GM23248 (cell line): ENCODE data around the gene USP9X. TPM values are rescaled to one million over a fixed set of nuclear protein-coding genes. Genes with fewer than 3 reads are reported as not detected.

Experiments used
- DNase-seq: peaks from one replicate; pipeline ENCODE4 v3.0.0-alpha.2; 2015
- H2AFZ ChIP-seq: fragments of 200-600 bp; sonication (generic); 2 replicates; pipeline ENCODE4 v1.6.1; 2016; ENCODE audit warnings: antibody characterized with exemption
- H3F3A ChIP-seq: fragments of 200-600 bp; sonication (generic); 2 replicates; pipeline ENCODE4 v1.6.1; 2016; ENCODE audit warnings: mild to moderate bottlenecking, antibody characterized with exemption, mixed run types; ENCODE audit not compliant: insufficient read depth
- H3K27ac ChIP-seq: fragments of 200-600 bp; sonication (generic); 2 replicates; pipeline ENCODE4 v1.5.1; 2016; ENCODE audit warnings: mild to moderate bottlenecking
- H3K27me3 ChIP-seq: fragments of 200-600 bp; sonication (generic); replicated peaks from 2 replicates; pipeline ENCODE4 v1.6.1; 2016; ENCODE audit warnings: mild to moderate bottlenecking; ENCODE audit not compliant: insufficient read depth
- H3K36me3 ChIP-seq: fragments of 200-600 bp; sonication (generic); 2 replicates; pipeline ENCODE4 v1.6.1; 2016; ENCODE audit warnings: low read depth, mild to moderate bottlenecking
- H3K4me1 ChIP-seq: fragments of 200-600 bp; sonication (generic); 2 replicates; pipeline ENCODE4 v1.6.1; 2016; ENCODE audit warnings: mild to moderate bottlenecking; ENCODE audit not compliant: insufficient read depth
- H3K4me2 ChIP-seq: fragments of 200-600 bp; sonication (generic); one replicate; pipeline ENCODE4 v1.6.1; 2016; ENCODE audit warnings: mild to moderate bottlenecking; ENCODE audit not compliant: unreplicated experiment
- H3K4me3 ChIP-seq: fragments of 200-600 bp; sonication (generic); 2 replicates; pipeline ENCODE4 v1.5.1; 2016; ENCODE audit warnings: mild to moderate bottlenecking
- H3K79me2 ChIP-seq: fragments of 200-600 bp; sonication (generic); 2 replicates; pipeline ENCODE4 v1.6.1; 2016; ENCODE audit warnings: mild to moderate bottlenecking; ENCODE audit not compliant: insufficient read depth
- H3K9ac ChIP-seq: fragments of 200-600 bp; sonication (generic); 2 replicates; pipeline ENCODE4 v1.6.1; 2016; ENCODE audit warnings: mild to moderate bottlenecking
- H3K9me2 ChIP-seq: fragments of 200-600 bp; sonication (generic); 2 replicates; pipeline ENCODE4 v1.6.1; 2016; ENCODE audit warnings: mixed run types, mild to moderate bottlenecking, moderate library complexity; ENCODE audit not compliant: insufficient read depth
- H3K9me3 ChIP-seq: fragments of 200-600 bp; sonication (generic); one replicate; pipeline ENCODE4 v1.6.1; 2017; ENCODE audit warnings: low read depth
- H4K20me1 ChIP-seq: fragments of 200-600 bp; sonication (generic); 2 replicates; pipeline ENCODE4 v1.6.0; 2016; ENCODE audit not compliant: insufficient read depth
- EZH2 ChIP-seq: fragments of 200-600 bp; sonication (generic); IDR thresholded peaks from 2 replicates; pipeline ENCODE4 v1.6.1; 2018; ENCODE audit warnings: antibody characterized with exemption, mild to moderate bottlenecking; ENCODE audit not compliant: insufficient read depth, poor library complexity, severe bottlenecking
- EZH2phosphoT487 ChIP-seq: fragments of 200-600 bp; sonication (generic); IDR thresholded peaks from 2 replicates; pipeline ENCODE4 v1.6.1; 2018; ENCODE audit warnings: antibody characterized with exemption, moderate library complexity, mild to moderate bottlenecking, low read depth; ENCODE audit not compliant: insufficient read depth
- WGBS, 2 experiments: methylation state at CpG; one replicate each; pipeline ENCODE4 v1.1.6; 2015 to 2017; ENCODE audit warnings: low lambda C conversion rate in 2 of 2, low coverage in 1 of 2; ENCODE audit errors: missing lambda C conversion rate in 2 of 2; 5-methylcytosine and 5-hydroxymethylcytosine counted together
- in situ Hi-C: fragments of 300-500 bp; cut with MboI; formaldehyde crosslinking; loops from 2 replicates; pipeline ENCODE4 v1.15.0; 2020
- polyA plus RNA-seq: library from polyadenylated mRNA; unstranded; fragments of >200 nt; fragmentation: Nextera tagmentation; extraction: Ambion mirVana; gene quantifications from 2 replicates; pipeline ENCODE4 v1.2.1, GENCODE V29; 2016
- total RNA-seq: library from RNA; depleted of rRNA; stranded (reverse); fragments of >200 nt; shearing (Covaris generic); gene quantifications from 2 replicates; pipeline ENCODE4 v1.2.3, GENCODE V29; 2014

Gene USP9X
- total and polyA plus RNA-seq, 2 experiments from 2014 or later = 23.9 to 72.3 TPM

- no peaks in the 10 kb centered on the region for H3K9me2 ChIP-seq
- H3K4me2 ChIP-seq = no peak overlapping the region
- no peak overlapping the region for H3K9ac ChIP-seq
- no peaks in the 10 kb centered on the region for H3K36me3 ChIP-seq
- peaks cover 16% of the 10 kb centered on the region for H4K20me1 ChIP-seq
- H3K4me3 ChIP-seq = no peak overlapping the region
- TF ChIP-seq EZH2phosphoT487 (no peak), EZH2 (no peak)
- H2AFZ ChIP-seq = no peak overlapping the region
- in situ Hi-C loops = loop anchor here (25.0 kb wide), 2 partner anchors 181 to 431 kb away; no protein-coding TSS in a partner anchor
- H3K27ac ChIP-seq = no peak overlapping the region
- H3K9me3 ChIP-seq = no peaks in the 10 kb centered on the region
- no peaks in the 10 kb centered on the region for H3K27me3 ChIP-seq
- no peak for DNase-seq
- peaks cover 21% of the 10 kb centered on the region for H3K4me1 ChIP-seq
- H3F3A ChIP-seq = 0 out of 2 replicates have a peak, but pooled peaks cover 3% of the 10 kb centered on the region
- 68% methylated on average over 5 of the region's 5 CpGs for WGBS, 2 experiments
- peaks cover 100% of the 10 kb centered on the region for H3K79me2 ChIP-seq
These were observed 32.9 kb downstream of the USP9X start for GRCh38 chrX:41118156-41118555.

- Histone ChIP-seq H3K79me2 (peaks cover 100% of the 10 kb centered on the region), H3K4me1 (peaks cover 21% of the 10 kb centered on the region), H3K9ac (no peak overlapping the region), H2AFZ (no peak overlapping the region), H3K4me2 (no peak overlapping the region), H3K4me3 (no peak overlapping the region), H3F3A (0 out of 2 replicates have a peak, but pooled peaks cover 3% of the 10 kb centered on the region), H3K9me3 (no peaks in the 10 kb centered on the region), H3K9me2 (no peaks in the 10 kb centered on the region), H3K27ac (no peak overlapping the region), H3K27me3 (no peaks in the 10 kb centered on the region), H4K20me1 (peaks cover 13% of the 10 kb centered on the region), H3K36me3 (no peaks in the 10 kb centered on the region; the same call in 1 of the 2 replicates)
- in situ Hi-C loops = loop anchor here (25.0 kb wide), 2 partner anchors 183 to 433 kb away; no protein-coding TSS in a partner anchor
- DNase-seq = no peak
- 84 to 86% methylated on average over 6 of the region's 6 CpGs for WGBS, 2 experiments
- TF ChIP-seq EZH2phosphoT487 (no peak), EZH2 (no peak)
These were observed 34.6 kb downstream of the USP9X start for GRCh38 chrX:41119803-41120202.

- no peak overlapping the region for H3K9ac ChIP-seq
- H2AFZ ChIP-seq = no peak overlapping the region
- no peak for DNase-seq
- no peaks in the 10 kb centered on the region for H3K9me2 ChIP-seq
- H3K9me3 ChIP-seq = no peaks in the 10 kb centered on the region
- in situ Hi-C loops = loop anchor here (25.0 kb wide), 2 partner anchors 184 to 434 kb away; no protein-coding TSS in a partner anchor
- WGBS, 2 experiments = 100% methylated on average over 1 of the region's 1 CpG
- no peak overlapping the region for H3K4me2 ChIP-seq
- H3K27me3 ChIP-seq = no peaks in the 10 kb centered on the region
- 0 out of 2 replicates have a peak, but pooled peaks cover under 1% of the 10 kb centered on the region for H3F3A ChIP-seq
- H3K4me1 ChIP-seq = peaks cover 6% of the 10 kb centered on the region
- no peak overlapping the region for H3K4me3 ChIP-seq
- peaks cover 100% of the 10 kb centered on the region for H3K79me2 ChIP-seq
- H3K36me3 ChIP-seq = no peaks in the 10 kb centered on the region; the same call in 1 of the 2 replicates
- H4K20me1 ChIP-seq = no peaks in the 10 kb centered on the region
- H3K27ac ChIP-seq = no peak overlapping the region
- TF ChIP-seq EZH2 = no peak
- TF ChIP-seq EZH2phosphoT487 = no peak
These were observed 36.5 kb downstream of the USP9X start for GRCh38 chrX:41121766-41122165.

DNA sequence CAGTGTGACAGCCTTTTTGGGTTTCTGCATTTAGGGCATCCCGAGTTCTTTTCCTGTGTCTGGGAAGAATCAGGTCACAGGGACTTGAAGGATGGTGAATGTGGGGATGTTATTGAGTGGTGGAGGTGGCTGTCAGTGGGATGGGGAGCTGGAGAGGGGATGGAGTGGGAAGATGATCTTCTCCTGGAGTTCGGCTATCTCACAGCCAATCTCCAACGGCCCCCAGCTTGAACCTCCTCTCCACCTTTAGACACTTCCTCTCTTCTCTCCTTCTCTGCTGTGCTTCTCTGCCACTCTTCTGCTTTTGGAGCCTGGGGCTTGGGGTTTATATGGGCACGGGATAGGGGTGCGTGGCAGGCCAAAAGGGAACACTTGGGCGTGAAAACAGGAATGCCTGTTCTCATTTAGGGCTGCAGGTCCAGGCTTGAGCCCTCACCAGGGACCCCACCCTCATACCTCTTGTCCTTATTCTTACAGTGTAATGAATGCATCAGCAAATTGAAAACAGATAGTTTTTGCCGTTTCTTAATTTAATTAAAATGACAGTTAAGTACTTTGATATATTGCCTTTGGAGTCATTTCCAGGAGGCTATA lies 37.5 kb downstream of the USP9X start:
- in situ Hi-C loops = loop anchor here (25.0 kb wide), 2 partner anchors 185 to 435 kb away; no protein-coding TSS in a partner anchor

More for the DNA sequence above, 37.5 kb downstream of the USP9X start:
- Histone ChIP-seq H3K9me3 (no peaks in the 10 kb centered on the region), H3K36me3 (no peaks in the 10 kb centered on the region; the same call in 1 of the 2 replicates), H3K9me2 (no peaks in the 10 kb centered on the region), H3F3A (no peaks in the 10 kb centered on the region), H3K9ac (no peak overlapping the region), H3K27me3 (no peaks in the 10 kb centered on the region), H4K20me1 (no peaks in the 10 kb centered on the region), H3K4me1 (no peaks in the 10 kb centered on the region; the same call in 1 of the 2 replicates), H3K4me2 (no peak overlapping the region), H3K27ac (no peak overlapping the region), H2AFZ (no peak overlapping the region), H3K79me2 (peaks cover 100% of the 10 kb centered on the region), H3K4me3 (no peak overlapping the region)
- TF ChIP-seq EZH2phosphoT487 (no peak), EZH2 (no peak)
- WGBS, 2 experiments = 43 to 50% methylated on average over 5 to 7 of the region's 7 CpGs
- DNase-seq = no peak
